ENCODE data around the gene TKTL1.

The TKTL1 gene

DNA sequence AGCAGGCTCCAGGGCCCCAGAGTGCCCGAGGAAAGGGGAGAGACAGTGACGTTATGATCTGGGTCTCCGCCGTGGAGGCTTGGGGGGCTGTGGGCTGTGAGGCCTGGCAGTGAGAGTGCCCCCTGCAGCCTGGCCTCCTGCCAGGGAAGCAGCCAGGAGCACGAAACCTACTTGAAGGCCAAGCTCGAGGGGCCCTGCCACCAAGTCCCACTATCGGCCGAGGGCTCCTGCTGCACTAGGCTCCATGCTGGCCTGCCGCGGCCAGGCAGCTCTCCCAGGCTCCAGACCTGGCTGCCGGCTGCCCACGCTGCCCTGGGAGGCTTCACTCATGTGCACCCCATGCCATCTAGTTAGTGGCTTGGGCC lies 60.2 kb downstream of the TKTL1 start:
- Histone ChIP-seq H4K20me1 (ENCODE audit: insufficient read depth) (no peaks in the 10 kb centered on the region), H3K27ac (no peak overlapping the region), H3K4me3 (IDR thresholded peaks at IDR 0.05; ENCODE audit: insufficient read depth, low read depth, low read length) (no peak overlapping the region), H3K4me1 (ENCODE audit: low read depth, poor library complexity, severe bottlenecking) (no peaks in the 10 kb centered on the region), H3K36me3 (ENCODE audit: insufficient read depth) (no peaks in the 10 kb centered on the region), H3K4me2 (no peak overlapping the region), H2AFZ (ENCODE audit: low read depth) (no peak overlapping the region), H3K9ac (no peak overlapping the region), H3K79me2 (ENCODE audit: insufficient read depth, low read depth) (no peaks in the 10 kb centered on the region), H3K27me3 (ENCODE audit: insufficient read depth, low read depth) (no peaks in the 10 kb centered on the region)
- TF ChIP-seq, protein P1, sequence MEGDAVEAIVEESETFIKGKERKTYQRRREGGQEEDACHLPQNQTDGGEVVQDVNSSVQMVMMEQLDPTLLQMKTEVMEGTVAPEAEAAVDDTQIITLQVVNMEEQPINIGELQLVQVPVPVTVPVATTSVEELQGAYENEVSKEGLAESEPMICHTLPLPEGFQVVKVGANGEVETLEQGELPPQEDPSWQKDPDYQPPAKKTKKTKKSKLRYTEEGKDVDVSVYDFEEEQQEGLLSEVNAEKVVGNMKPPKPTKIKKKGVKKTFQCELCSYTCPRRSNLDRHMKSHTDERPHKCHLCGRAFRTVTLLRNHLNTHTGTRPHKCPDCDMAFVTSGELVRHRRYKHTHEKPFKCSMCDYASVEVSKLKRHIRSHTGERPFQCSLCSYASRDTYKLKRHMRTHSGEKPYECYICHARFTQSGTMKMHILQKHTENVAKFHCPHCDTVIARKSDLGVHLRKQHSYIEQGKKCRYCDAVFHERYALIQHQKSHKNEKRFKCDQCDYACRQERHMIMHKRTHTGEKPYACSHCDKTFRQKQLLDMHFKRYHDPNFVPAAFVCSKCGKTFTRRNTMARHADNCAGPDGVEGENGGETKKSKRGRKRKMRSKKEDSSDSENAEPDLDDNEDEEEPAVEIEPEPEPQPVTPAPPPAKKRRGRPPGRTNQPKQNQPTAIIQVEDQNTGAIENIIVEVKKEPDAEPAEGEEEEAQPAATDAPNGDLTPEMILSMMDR (conservative IDR thresholded peaks at IDR 0.05; ENCODE audit: low read depth, low read length) = no peak

DNA sequence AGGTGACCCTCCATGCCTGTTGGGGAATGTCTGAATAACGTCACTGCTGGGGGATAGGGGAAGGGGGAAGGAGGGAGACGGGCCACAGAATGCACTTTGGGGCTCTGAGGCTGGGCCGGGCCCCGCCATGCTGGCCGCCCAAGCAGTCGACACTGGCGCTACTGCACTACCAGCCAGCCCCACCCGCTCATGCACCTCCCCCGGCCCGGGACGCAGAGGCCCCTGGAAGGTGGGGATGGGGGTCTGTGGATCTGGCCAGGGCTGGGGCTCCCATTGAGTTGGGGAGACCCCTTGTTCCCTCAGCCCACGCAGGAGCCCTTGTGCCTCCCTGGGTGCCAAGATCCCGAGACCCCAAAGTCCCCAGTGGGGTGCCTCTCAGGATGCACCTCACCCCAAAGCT lies 61.0 kb downstream of the TKTL1 start:
- no peak overlapping the region for H3K4me3 ChIP-seq (IDR thresholded peaks at IDR 0.05; ENCODE audit: insufficient read depth, low read depth, low read length)
- H3K4me1 ChIP-seq (ENCODE audit: low read depth, poor library complexity, severe bottlenecking) = no peaks in the 10 kb centered on the region
- TF ChIP-seq, protein P1 (conservative IDR thresholded peaks at IDR 0.05; ENCODE audit: low read depth, low read length) = no peak
- no peak overlapping the region for H3K4me2 ChIP-seq
- H3K27me3 ChIP-seq (ENCODE audit: insufficient read depth, low read depth) = no peaks in the 10 kb centered on the region
- no peak overlapping the region for H3K9ac ChIP-seq
- H3K27ac ChIP-seq = no peak overlapping the region
- no peaks in the 10 kb centered on the region; the same call in 1 of the 2 replicates for H3K79me2 ChIP-seq (ENCODE audit: insufficient read depth, low read depth)
- H3K36me3 ChIP-seq (ENCODE audit: insufficient read depth) = no peaks in the 10 kb centered on the region
- H4K20me1 ChIP-seq (ENCODE audit: insufficient read depth) = no peaks in the 10 kb centered on the region
- H2AFZ ChIP-seq (ENCODE audit: low read depth) = no peak overlapping the region

DNA sequence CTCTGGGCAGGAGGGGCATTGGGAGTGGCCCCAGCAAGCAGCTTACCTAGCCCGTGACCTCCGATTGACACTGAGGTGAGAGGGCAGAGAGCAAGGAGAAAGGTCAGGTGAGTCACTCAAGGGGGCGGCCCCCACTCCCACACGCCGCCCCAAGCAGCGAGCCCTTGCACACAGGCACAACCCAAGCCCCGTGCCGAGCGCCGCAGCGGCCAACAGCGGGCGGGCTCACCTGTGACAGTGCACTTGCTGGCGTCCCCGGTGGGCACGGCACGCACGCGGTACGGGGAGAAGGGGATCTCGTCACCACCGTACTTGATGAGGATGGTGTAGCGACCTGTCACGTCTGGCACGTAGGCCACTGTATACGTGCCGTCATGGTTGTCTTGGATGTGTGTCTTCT lies 61.6 kb downstream of the TKTL1 start:
- Histone ChIP-seq H3K4me2 (no peak overlapping the region), H3K4me3 (IDR thresholded peaks at IDR 0.05; ENCODE audit: insufficient read depth, low read depth, low read length) (no peak overlapping the region), H3K9ac (no peak overlapping the region), H3K36me3 (ENCODE audit: insufficient read depth) (no peaks in the 10 kb centered on the region), H3K27me3 (ENCODE audit: insufficient read depth, low read depth) (no peaks in the 10 kb centered on the region), H3K4me1 (ENCODE audit: low read depth, poor library complexity, severe bottlenecking) (no peaks in the 10 kb centered on the region), H3K27ac (no peak overlapping the region), H4K20me1 (ENCODE audit: insufficient read depth) (no peaks in the 10 kb centered on the region), H2AFZ (ENCODE audit: low read depth) (no peak overlapping the region), H3K79me2 (ENCODE audit: insufficient read depth, low read depth) (no peaks in the 10 kb centered on the region; the same call in 1 of the 2 replicates)
- TF ChIP-seq, protein P1 (conservative IDR thresholded peaks at IDR 0.05; ENCODE audit: low read depth, low read length) = no peak

DNA sequence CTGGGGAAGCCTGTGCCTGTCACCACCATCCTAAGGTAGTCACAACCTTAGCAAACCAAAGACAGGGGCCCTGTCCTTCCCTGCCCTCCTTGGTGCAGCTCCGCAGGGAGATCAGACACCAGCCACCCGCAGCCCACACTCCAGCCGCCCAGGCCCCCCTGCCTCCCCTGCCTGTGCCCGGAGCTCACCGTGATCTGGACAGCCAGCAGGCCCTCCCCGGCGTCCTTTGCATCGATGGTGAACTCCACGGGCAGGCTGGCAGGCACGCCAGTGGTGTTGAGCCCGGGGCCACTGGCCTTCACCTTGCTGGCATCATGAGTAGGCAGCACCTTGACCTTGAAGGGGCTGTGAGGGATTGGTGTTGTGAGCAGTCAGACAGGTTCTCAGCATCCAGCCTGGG lies 62.4 kb downstream of the TKTL1 start:
- Histone ChIP-seq H3K36me3 (ENCODE audit: insufficient read depth) (no peaks in the 10 kb centered on the region; the same call in 1 of the 2 replicates), H3K79me2 (ENCODE audit: insufficient read depth, low read depth) (no peaks in the 10 kb centered on the region; the same call in 1 of the 2 replicates)

More for the DNA sequence above, 62.4 kb downstream of the TKTL1 start:
- Histone ChIP-seq H3K4me1 (ENCODE audit: low read depth, poor library complexity, severe bottlenecking) (no peaks in the 10 kb centered on the region), H3K4me2 (no peak overlapping the region), H3K27me3 (ENCODE audit: insufficient read depth, low read depth) (no peaks in the 10 kb centered on the region), H4K20me1 (ENCODE audit: insufficient read depth) (no peaks in the 10 kb centered on the region), H3K27ac (no peak overlapping the region), H2AFZ (ENCODE audit: low read depth) (no peak overlapping the region), H3K9ac (no peak overlapping the region), H3K4me3 (IDR thresholded peaks at IDR 0.05; ENCODE audit: insufficient read depth, low read depth, low read length) (no peak overlapping the region)
- TF ChIP-seq, protein P1 (conservative IDR thresholded peaks at IDR 0.05; ENCODE audit: low read depth, low read length) = no peak
